Glutamatergic neuron (in vitro differentiated cells): Measurements from ENCODE around the gene TRIO. TPM values are rescaled to one million over a fixed set of nuclear protein-coding genes. Genes with fewer than 3 reads are reported as not detected.

Experiments
- DNase-seq: peaks from one replicate; pipeline ENCODE4 v3.0.0; 2022
- H3K27ac Mint-ChIP-seq: one replicate; pipeline ENCODE4 v1.8.0; 2020; ENCODE audit warnings: mild to moderate bottlenecking, mixed read lengths, inconsistent platforms; ENCODE audit not compliant: unreplicated experiment
- H3K27me3 Mint-ChIP-seq: one replicate; pipeline ENCODE4 v1.8.0; 2020; ENCODE audit warnings: mild to moderate bottlenecking, moderate library complexity, mixed read lengths, inconsistent platforms; ENCODE audit not compliant: unreplicated experiment
- H3K36me3 Mint-ChIP-seq: one replicate; pipeline ENCODE4 v1.8.0; 2020; ENCODE audit warnings: mild to moderate bottlenecking, mixed read lengths, inconsistent platforms; ENCODE audit not compliant: unreplicated experiment
- H3K4me1 Mint-ChIP-seq: one replicate; pipeline ENCODE4 v1.8.0; 2020; ENCODE audit warnings: mild to moderate bottlenecking, low read depth, mixed read lengths, inconsistent platforms; ENCODE audit not compliant: unreplicated experiment
- H3K4me3 Mint-ChIP-seq: one replicate; pipeline ENCODE4 v1.8.0; 2020; ENCODE audit warnings: mild to moderate bottlenecking, mixed read lengths, inconsistent platforms; ENCODE audit not compliant: unreplicated experiment
- H3K9me3 Mint-ChIP-seq: one replicate; pipeline ENCODE4 v1.8.0; 2020; ENCODE audit warnings: mild to moderate bottlenecking, moderate library complexity, mixed read lengths, inconsistent platforms; ENCODE audit not compliant: unreplicated experiment
- CTCF ChIP-seq: fragments of 200-600 bp; sonication (generic); IDR thresholded peaks from one replicate; pipeline ENCODE4 v1.5.0; 2021; ENCODE audit not compliant: partially characterized antibody, unreplicated experiment
- total RNA-seq: library from RNA; stranded (reverse); fragmentation: NEBNext Ultra II Directional; extraction: Animal tissue kit (Norgen Biotek cat#: 25700); gene quantifications from one replicate; pipeline ENCODE4 v1.2.1, GENCODE V29; 2021; ENCODE audit not compliant: unreplicated experiment

The TRIO gene
- total RNA-seq, 1 donor from 2014 or later, result 281 TPM

- Mint-ChIP-seq H3K27ac (no peak overlapping the region), H3K36me3 (no peaks in the 10 kb centered on the region), H3K4me1 (peaks cover 43% of the 10 kb centered on the region)
Observed at GRCh38 chr5:14272548-14273205, 129.5 kb downstream of the TRIO start.

DNA sequence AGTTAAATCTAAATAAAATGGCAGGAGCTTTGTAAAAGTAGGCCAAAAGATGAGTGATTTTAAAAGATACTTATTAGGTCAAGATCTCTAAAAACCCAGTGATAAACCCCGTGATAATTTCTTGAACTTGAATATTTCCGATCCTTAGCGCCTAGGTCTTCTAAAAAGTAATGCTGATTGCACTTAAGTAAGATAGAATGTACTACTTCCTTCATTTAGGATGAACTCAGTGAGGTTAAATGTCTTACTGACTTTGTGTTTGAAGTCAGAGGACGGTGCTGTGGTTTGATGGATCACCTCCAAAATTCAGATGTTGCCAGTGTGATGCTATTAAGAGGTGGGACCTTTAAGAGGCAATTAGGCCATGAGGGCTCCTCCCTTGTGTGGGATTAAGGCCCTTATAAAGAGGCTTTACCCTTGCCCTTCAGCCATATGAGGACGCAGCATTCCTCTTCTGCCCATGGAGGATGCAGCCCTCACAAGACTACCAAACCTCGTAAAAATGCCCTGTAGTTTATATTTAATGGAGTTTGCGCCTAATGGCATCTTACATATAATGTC lies 130.1 kb downstream of the TRIO start:
- no peak overlapping the region for H3K27ac Mint-ChIP-seq
- H3K4me3 Mint-ChIP-seq, result no peak overlapping the region
- H3K36me3 Mint-ChIP-seq, result no peaks in the 10 kb centered on the region
- H3K27me3 Mint-ChIP-seq, result no peaks in the 10 kb centered on the region
- DNase-seq, result no peak
- peaks cover 41% of the 10 kb centered on the region for H3K4me1 Mint-ChIP-seq
- no peak for TF ChIP-seq CTCF
- peaks cover 2% of the 10 kb centered on the region for H3K9me3 Mint-ChIP-seq

More at GRCh38 chr5:14272548-14273205, 129.5 kb downstream of the TRIO start:
- TF ChIP-seq CTCF, result no peak
- no peak overlapping the region for H3K4me3 Mint-ChIP-seq
- H3K27me3 Mint-ChIP-seq, result no peaks in the 10 kb centered on the region
- DNase-seq, result no peak
- peaks cover 2% of the 10 kb centered on the region for H3K9me3 Mint-ChIP-seq

DNA sequence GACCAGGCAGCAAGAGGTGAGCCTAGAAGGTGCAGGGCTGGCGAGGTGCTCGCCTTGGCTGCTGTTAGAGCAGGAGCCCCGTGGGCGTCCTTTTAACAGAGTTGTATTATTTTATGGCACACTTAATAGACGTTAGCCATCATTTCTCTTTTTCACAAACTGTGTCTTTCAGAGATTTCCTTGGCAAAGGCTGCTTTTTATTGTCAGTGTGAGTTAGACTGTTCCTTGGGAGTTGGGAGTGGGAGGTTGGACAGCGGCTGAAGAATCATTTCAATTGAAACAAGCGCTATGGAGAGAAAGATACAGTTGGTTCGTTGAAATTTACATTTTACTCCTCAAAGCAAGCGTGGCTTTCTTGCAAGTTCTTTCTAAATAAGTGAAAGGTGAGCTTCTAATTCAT lies 133.2 kb downstream of the TRIO start:
- no peak overlapping the region for H3K4me3 Mint-ChIP-seq
- no peak for TF ChIP-seq CTCF
- H3K9me3 Mint-ChIP-seq, result no peaks in the 10 kb centered on the region
- DNase-seq, result no peak
- no peaks in the 10 kb centered on the region for H3K36me3 Mint-ChIP-seq
- no peaks in the 10 kb centered on the region for H3K27me3 Mint-ChIP-seq
- H3K27ac Mint-ChIP-seq, result no peak overlapping the region
- peaks cover 39% of the 10 kb centered on the region for H3K4me1 Mint-ChIP-seq

- H3K27ac Mint-ChIP-seq, result no peak overlapping the region
- no peak overlapping the region for H3K4me3 Mint-ChIP-seq
- H3K9me3 Mint-ChIP-seq, result no peaks in the 10 kb centered on the region
- no peaks in the 10 kb centered on the region for H3K27me3 Mint-ChIP-seq
- TF ChIP-seq CTCF, result no peak
- peaks cover 39% of the 10 kb centered on the region for H3K4me1 Mint-ChIP-seq
- DNase-seq, result no peak
- no peaks in the 10 kb centered on the region for H3K36me3 Mint-ChIP-seq
Observed at GRCh38 chr5:14277385-14278320, 134.5 kb downstream of the TRIO start.
